CD4-positive, alpha-beta T cell treated with Interferon gamma for 1 hour (primary cell): ENCODE results near the gene NCOA7.
"Not testable (repeated sequence)": the region's sequence is repeated elsewhere in the genome, so short reads cannot be mapped to it uniquely, and the experiment has no call there.

ENCODE experiments used
- DNase-seq: peaks from one replicate; pipeline ENCODE4 v3.0.0-alpha.2; 2020

The NCOA7 gene

GRCh38 chr6:125882243-125882642 is 91.5 kb downstream of the NCOA7 start:
- DNase-seq, result no peak

- DNase-seq, result no peak
These were observed 94.0 kb downstream of the NCOA7 start for GRCh38 chr6:125884634-125885371.

GRCh38 chr6:125886021-125886420 is 95.3 kb downstream of the NCOA7 start:
- no peak for DNase-seq

GRCh38 chr6:125886914-125887313 is 96.2 kb downstream of the NCOA7 start:
- DNase-seq, result no peak

- DNase-seq, result no peak
These were observed 96.6 kb downstream of the NCOA7 start for GRCh38 chr6:125887372-125887771.

GRCh38 chr6:125888989-125889656 is 98.4 kb downstream of the NCOA7 start:
- no peak for DNase-seq

- no peak for DNase-seq
These were observed 109.0 kb downstream of the NCOA7 start for GRCh38 chr6:125899726-125900182.

GRCh38 chr6:125904871-125905270 is 114.1 kb downstream of the NCOA7 start:
- DNase-seq, result no peak

GRCh38 chr6:125906158-125906998 is 115.6 kb downstream of the NCOA7 start:
- peak; percentile 27 for DNase-seq

GRCh38 chr6:125910527-125910926 is 119.8 kb downstream of the NCOA7 start:
- DNase-seq, result no peak

- not testable (repeated sequence) for DNase-seq
These were observed 120.3 kb downstream of the NCOA7 start for GRCh38 chr6:125911051-125911451.

GRCh38 chr6:125912430-125912829 is 121.7 kb downstream of the NCOA7 start:
- DNase-seq, result not testable (repeated sequence)

GRCh38 chr6:125913145-125913544 is 122.4 kb downstream of the NCOA7 start:
- DNase-seq, result no peak

- DNase-seq, result no peak
These were observed 123.1 kb downstream of the NCOA7 start for GRCh38 chr6:125913864-125914351.

- DNase-seq, result no peak
These were observed 127.5 kb downstream of the NCOA7 start for GRCh38 chr6:125918230-125918629.

- DNase-seq, result peak; percentile 44
These were observed 128.2 kb downstream of the NCOA7 start for GRCh38 chr6:125918681-125919566.

- DNase-seq, result no peak
These were observed 128.9 kb downstream of the NCOA7 start for GRCh38 chr6:125919618-125920017.

GRCh38 chr6:125922322-125922860 is 131.6 kb downstream of the NCOA7 start:
- DNase-seq, result no peak

- DNase-seq, result no peak
These were observed 132.7 kb downstream of the NCOA7 start for GRCh38 chr6:125923366-125923877.

GRCh38 chr6:125924169-125924568 is 133.4 kb downstream of the NCOA7 start:
- no peak for DNase-seq

- DNase-seq, result no peak
These were observed 134.1 kb downstream of the NCOA7 start for GRCh38 chr6:125924697-125925358.
